H54 (cell line): ENCODE results near the gene AKAP13.

Source experiments
- DNase-seq: peaks from one replicate; pipeline ENCODE4 v3.0.0; 2011; ENCODE audit warnings: low spot score, mixed read lengths; ENCODE audit not compliant: insufficient read length
- FAIRE-seq: peaks from 3 replicates; lab custom pipeline; 2011; peaks lifted over from hg19 to GRCh38; lab: Jason Lieb, UNC
- POLR2A ChIP-seq: IDR thresholded peaks from 2 replicates; pipeline ENCODE4 v1.6.1; 2011; ENCODE audit warnings: low read depth, mild to moderate bottlenecking, low read length

The AKAP13 gene

DNA sequence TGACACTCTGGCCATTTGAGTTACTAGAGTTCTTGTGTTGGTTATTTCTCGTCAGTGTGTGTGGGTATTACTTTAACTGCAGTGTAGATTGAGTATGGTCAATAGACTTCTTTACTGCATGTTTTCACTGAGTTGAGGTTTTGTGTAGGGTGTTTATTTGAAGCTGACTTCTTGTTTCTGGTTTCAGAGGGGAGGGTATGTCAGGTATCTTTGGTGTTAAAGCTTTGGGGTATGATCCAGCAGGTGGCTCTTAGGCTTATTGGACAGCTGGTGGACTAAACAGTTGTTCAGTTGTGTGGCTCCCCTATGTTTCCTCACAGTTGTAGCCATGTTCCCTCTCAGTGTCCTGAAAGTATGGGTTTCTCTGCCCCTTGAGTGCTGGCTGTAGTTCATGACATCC lies 72.0 kb downstream of the AKAP13 start:
- DNase-seq (no peak), FAIRE-seq (no peak)
- TF ChIP-seq POLR2A, result no peak

DNA sequence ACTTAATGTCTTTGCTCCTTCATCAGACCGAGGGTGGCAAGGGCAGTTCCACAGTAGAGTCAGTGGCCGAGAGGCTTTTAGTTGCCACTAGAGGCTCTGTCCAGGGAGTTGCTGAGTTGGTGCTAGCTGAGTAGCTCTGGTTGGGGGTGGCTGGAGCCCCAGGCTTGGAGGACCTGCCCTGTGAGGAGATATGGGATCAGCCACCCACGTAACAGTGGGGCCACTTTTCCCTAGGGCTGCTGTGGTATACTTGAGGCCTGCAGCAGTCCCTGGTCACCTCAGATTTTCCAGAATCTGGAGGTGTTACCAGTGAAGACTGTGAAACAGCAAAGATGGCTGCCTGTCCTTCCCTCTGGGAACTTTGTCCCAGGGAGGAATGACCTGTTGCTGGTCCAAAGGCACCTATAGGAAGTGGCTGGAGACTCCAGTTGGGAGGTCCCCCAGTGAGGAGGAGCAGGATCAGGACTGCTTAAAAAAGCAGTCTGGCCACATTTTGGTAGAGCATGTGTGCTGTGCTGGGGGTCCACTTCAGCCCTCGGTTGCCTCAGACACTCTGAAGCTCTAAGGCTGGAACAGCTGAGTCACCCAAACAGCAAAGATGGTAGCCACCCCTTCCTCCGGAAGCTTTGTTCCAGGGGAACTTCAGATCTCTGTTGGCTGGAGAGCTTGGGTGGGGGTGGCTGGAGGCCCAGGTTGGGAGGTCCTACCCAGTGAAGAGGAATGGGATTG lies 72.9 kb downstream of the AKAP13 start:
- no peak for TF ChIP-seq POLR2A
- DNase-seq (no peak), FAIRE-seq (no peak)

DNA sequence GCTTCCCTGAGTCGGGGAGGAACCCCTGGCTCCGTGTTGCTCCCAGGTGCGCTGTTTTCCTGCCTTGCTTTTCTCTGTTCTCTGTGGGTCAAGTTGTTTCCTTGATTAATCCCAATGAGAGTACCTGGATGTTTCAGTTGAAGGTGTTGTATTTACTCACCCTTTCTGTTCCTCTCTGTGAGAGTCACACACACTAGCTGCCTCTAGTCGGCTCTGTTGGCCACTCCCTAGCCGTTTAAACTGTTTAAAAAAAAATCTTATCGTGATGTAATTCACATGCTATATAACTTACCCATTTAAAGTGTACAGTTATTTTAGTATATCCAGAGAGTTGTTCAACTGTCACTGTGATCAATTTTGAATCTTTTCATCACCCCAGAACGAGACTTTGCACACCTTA lies 74.0 kb downstream of the AKAP13 start:
- FAIRE-seq, result no peak
- TF ChIP-seq POLR2A, result no peak
- DNase-seq, result no peak

DNA sequence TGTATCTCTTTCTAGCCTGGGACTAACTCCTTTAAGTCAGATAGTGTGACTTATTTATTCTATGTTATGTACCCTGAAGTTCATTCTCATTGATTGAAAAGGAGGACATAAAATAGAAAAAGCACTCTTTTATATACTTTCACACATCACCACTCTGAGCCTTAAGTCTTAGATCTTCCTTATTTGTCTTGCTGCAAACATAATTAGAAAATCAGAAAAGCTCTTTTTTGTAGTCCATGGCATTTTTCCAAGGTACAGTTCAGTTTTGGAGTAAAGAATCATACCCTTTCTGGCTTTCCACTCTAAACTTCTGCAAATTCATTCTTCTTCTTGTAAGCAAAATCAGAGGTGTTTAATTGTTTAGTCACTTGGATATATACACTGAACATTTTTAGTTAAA lies 75.5 kb downstream of the AKAP13 start:
- FAIRE-seq (no peak), DNase-seq (no peak)
- TF ChIP-seq POLR2A, result no peak

- no peak for DNase-seq
- TF ChIP-seq POLR2A, result no peak
- no peak for FAIRE-seq
Measured at GRCh38 chr15:85456798-85457197, 76.4 kb downstream of the AKAP13 start.

DNA sequence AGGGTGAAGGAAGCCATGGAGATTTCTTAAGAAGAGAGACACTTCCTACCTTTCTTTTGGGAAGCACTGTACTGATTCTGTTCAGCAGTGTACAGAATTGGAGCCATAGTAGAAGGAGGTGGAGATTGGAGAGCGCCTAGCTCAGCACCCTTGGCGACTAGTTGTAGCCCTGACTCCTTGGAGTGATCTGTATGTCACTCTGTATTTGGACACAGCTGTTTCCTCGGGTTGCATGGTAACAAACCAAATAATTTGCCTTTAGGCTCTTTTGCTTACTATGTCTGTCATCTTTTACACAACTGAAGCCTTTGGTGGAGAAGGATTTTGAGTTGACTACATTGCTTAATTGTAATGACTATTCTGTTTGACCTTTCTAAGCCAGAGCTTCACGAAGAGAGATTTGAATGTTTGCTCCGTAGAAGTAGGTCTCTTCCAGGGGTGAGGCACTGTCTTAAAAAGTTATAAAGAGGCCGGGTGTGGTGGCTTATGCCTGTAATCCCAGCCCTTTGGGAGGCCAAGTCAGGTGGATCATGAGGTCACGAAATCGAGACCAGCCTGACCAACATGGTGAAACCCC lies 77.1 kb downstream of the AKAP13 start:
- FAIRE-seq (no peak), DNase-seq (no peak)
- TF ChIP-seq POLR2A, result no peak

- FAIRE-seq (no peak), DNase-seq (no peak)
- TF ChIP-seq POLR2A, result no peak
Measured at GRCh38 chr15:85458764-85459163, 78.4 kb downstream of the AKAP13 start.

DNA sequence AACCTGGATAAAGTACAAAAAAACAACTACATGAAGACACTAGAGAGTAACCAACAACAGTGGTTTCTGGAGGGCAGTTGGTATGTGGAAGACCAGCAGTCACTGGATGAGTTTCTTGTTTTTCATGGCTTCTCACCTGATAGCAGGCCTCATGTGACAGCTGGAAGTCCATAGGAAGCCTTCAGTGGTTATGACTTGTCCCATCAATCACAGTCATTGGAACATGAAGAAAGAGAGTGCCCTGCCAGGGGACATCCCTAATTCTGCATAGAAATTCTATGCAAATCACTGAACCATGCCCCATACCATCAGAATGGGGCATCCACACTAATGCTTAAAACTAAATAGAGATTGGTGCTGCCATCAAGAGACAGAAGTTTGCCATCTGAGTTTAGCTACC lies 81.6 kb downstream of the AKAP13 start:
- FAIRE-seq (no peak), DNase-seq (no peak)
- no peak for TF ChIP-seq POLR2A

GRCh38 chr15:85463276-85463892 lies 83.0 kb downstream of the AKAP13 start:
- no peak for TF ChIP-seq POLR2A
- no peak for DNase-seq
- no peak for FAIRE-seq

- FAIRE-seq (no peak), DNase-seq (no peak)
- TF ChIP-seq POLR2A, result no peak
Measured at GRCh38 chr15:85463976-85464375, 83.6 kb downstream of the AKAP13 start.

- FAIRE-seq (no peak), DNase-seq (no peak)
- no peak for TF ChIP-seq POLR2A
Measured at GRCh38 chr15:85464471-85464870, 84.1 kb downstream of the AKAP13 start.

DNA sequence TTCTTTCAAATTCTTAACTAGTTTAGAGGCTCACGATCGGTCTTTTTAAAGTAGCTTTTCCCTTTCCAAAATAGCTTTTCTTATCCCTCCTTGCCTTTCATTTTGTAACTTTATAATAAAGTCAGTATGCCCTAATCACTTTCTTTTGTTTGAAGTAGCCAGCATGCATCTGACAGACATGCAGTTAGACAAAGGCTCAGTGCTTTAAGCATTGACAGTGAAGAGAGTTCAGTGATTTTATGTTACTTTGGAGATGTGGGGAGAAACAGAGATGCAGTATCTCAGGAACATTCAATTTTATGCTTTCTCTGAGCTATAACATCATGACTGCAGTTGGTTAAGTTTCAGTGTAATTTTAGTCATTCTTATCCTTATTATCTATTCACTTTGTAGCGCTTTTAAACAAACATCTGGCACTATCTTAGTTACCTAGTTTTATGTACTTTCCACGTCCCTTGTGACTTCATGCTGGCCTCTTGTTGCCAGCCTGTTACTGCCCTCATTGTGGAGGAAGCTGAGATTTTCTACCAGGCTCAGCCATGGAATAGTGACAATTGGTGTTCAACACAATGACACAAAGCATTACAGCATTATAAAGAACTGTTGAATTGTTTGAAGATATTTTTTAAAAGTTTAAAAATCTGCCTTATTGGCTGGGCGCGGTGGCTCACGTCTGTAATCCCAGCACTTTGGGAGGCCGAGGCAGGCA lies 90.3 kb downstream of the AKAP13 start:
- no peak for TF ChIP-seq POLR2A
- DNase-seq (no peak), FAIRE-seq (no peak)

DNA sequence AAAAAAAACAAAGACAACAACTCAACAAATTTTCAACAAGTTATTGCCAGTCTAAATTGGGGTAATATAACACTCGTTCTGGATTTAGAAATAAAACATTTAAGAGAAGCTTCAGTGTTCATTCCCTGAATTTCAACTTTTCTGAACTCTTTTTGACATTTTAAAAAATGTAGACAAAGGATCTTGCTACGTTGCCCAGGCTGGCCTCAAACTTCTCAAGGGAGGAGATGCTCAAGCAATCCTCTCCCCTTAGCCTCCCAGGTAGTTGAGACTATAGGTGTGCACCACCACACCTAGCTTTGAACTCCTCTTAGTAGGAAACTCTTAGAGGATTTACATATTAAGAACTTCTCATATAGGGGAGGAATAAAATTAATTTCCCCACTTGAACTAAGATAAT lies 91.9 kb downstream of the AKAP13 start:
- no peak for FAIRE-seq
- TF ChIP-seq POLR2A, result no peak
- no peak for DNase-seq

- no peak for DNase-seq
- no peak for TF ChIP-seq POLR2A
- peak; percentile 43 for FAIRE-seq
Measured at GRCh38 chr15:85473455-85473854, 93.1 kb downstream of the AKAP13 start.
